Thymus (tissue), 11 donors: Measurements from ENCODE around the gene MCC. TPM values are rescaled to one million over a fixed set of nuclear protein-coding genes. Genes with fewer than 3 reads are reported as not detected.

Experiments used
- DNase-seq, 9 donors: peaks; one replicate each; pipeline ENCODE4 v3.0.0-alpha.2; 2013; ENCODE audit warnings: low spot score in 9 of 9, low read depth in 6 of 9, missing footprints in 1 of 9
- H3K27ac ChIP-seq, 2 donors: one replicate each; pipeline ENCODE4 v1.5.1; 2013; ENCODE audit warnings: control low read depth in 1 of 2, low read depth in 1 of 2, low read length in 1 of 2, mild to moderate bottlenecking in 1 of 2, moderate library complexity in 1 of 2
- H3K27me3 ChIP-seq, 2 donors: one replicate each; pipeline ENCODE4 v1.5.1; 2013; ENCODE audit warnings: low read length in 1 of 2; ENCODE audit not compliant: control insufficient read depth in 2 of 2, insufficient read depth in 1 of 2
- H3K36me3 ChIP-seq, 2 donors: one replicate each; pipeline ENCODE4 v1.5.1; 2013; ENCODE audit warnings: low read length in 1 of 2, mild to moderate bottlenecking in 1 of 2, moderate library complexity in 1 of 2; ENCODE audit not compliant: control insufficient read depth in 2 of 2, insufficient read depth in 2 of 2
- H3K4me1 ChIP-seq, 2 donors: one replicate each; pipeline ENCODE4 v1.5.1; 2013; ENCODE audit warnings: low read length in 2 of 2; ENCODE audit not compliant: control insufficient read depth in 2 of 2, insufficient read depth in 2 of 2
- H3K4me3 ChIP-seq, 2 donors: one replicate each; pipeline ENCODE4 v1.5.1; 2013; ENCODE audit warnings: low read length in 2 of 2, control low read depth in 1 of 2, mild to moderate bottlenecking in 1 of 2
- H3K9me3 ChIP-seq, 2 donors: one replicate each; pipeline ENCODE4 v1.5.1; 2013; ENCODE audit warnings: low read length in 1 of 2, mild to moderate bottlenecking in 1 of 2; ENCODE audit not compliant: control insufficient read depth in 2 of 2, insufficient read depth in 1 of 2
- WGBS: extraction: QIAGEN DNeasy Blood & Tissue Kit; methylation state at CpG from one replicate; pipeline ENCODE4 v1.1.7; 2013; 5-methylcytosine and 5-hydroxymethylcytosine counted together
- polyA plus RNA-seq: library from polyadenylated mRNA; stranded (reverse); fragments of 200-250 nt; gene quantifications from one replicate; pipeline ENCODE4 v1.2.3, GENCODE V29; 2013
- total RNA-seq: library from RNA; stranded (reverse); fragments of 120-200 nt; gene quantifications from one replicate; pipeline ENCODE4 v1.2.4, GENCODE V29; 2013
- donor health status: healthy.

MCC gene
- total and polyA plus RNA-seq, 2 donors = 5.1 to 7.0 TPM

- Histone ChIP-seq H3K9me3 (no peaks in the 10 kb centered on the region), H3K4me1 (no peaks in the 10 kb centered on the region), H3K36me3 (no peaks in the 10 kb centered on the region), H3K27ac (no peak overlapping the region), H3K27me3 (no peaks in the 10 kb centered on the region), H3K4me3 (no peak overlapping the region)
- no peak for DNase-seq
- 82% methylated on average over 4 of the region's 4 CpGs for whole genome bisulfite sequencing
Observed at GRCh38 chr5:113230711-113231652, 257.3 kb downstream of the MCC start.

DNA sequence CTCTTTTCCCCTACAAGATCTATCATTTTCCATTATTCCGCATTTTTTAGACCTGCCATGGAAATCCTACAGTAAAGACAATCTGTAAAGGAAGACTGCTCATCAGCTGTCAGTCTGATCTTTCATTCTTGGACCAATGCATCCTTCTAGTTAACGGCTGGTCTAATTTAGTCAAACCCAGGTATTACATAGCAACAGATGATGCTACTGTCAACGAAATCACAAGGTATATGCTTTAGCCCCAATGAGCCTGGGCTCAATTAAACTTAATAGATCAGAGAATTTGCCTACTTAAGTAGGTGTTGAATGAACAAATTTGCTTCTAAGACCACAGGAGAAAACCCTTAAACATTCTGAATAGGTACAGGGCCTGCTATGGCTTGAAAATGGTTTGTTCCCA lies 260.5 kb downstream of the MCC start:
- no peaks in the 10 kb centered on the region for H3K4me1 ChIP-seq
- no peaks in the 10 kb centered on the region for H3K27me3 ChIP-seq
- no peak for DNase-seq
- H3K36me3 ChIP-seq = no peaks in the 10 kb centered on the region
- WGBS = 74% methylated on average over 3 of the region's 3 CpGs
- no peaks in the 10 kb centered on the region for H3K9me3 ChIP-seq
- no peak overlapping the region for H3K27ac ChIP-seq
- H3K4me3 ChIP-seq = no peak overlapping the region

GRCh38 chr5:113226116-113226736 lies 262.0 kb downstream of the MCC start:
- Histone ChIP-seq H3K27ac (no peak overlapping the region), H3K36me3 (no peaks in the 10 kb centered on the region), H3K4me3 (no peak overlapping the region), H3K4me1 (no peaks in the 10 kb centered on the region), H3K9me3 (no peaks in the 10 kb centered on the region), H3K27me3 (no peaks in the 10 kb centered on the region)
- 99% methylated on average over 1 of the region's 1 CpG for WGBS
- DNase-seq = no peak

DNA sequence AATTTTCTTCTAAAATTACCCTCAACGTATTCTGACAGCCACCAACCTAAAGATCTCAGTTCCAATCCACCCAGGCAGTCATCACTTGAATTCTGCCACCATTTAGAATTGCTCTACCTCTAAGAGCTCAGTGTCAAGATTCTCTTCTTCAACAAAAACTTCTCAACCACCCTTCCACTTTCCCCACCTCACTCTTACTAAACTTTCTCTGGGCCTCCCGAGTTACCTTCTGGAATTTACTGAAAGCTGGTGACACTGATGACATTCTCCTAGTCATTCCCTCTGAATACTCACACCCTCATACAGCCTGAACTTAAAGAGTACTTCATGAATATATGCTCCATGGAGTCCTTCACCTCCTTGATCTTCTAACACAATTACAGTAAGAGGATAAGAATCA lies 263.0 kb downstream of the MCC start:
- H3K36me3 ChIP-seq = no peaks in the 10 kb centered on the region
- no peak for DNase-seq
- no peaks in the 10 kb centered on the region for H3K9me3 ChIP-seq
- no peak overlapping the region for H3K27ac ChIP-seq
- no peaks in the 10 kb centered on the region for H3K4me1 ChIP-seq
- H3K4me3 ChIP-seq = no peak overlapping the region
- no peaks in the 10 kb centered on the region for H3K27me3 ChIP-seq
- WGBS = 90% methylated on average over 2 of the region's 2 CpGs

- H3K36me3 ChIP-seq = no peaks in the 10 kb centered on the region
- 96% methylated on average over 4 of the region's 4 CpGs for WGBS
- H3K9me3 ChIP-seq = no peaks in the 10 kb centered on the region
- no peak for DNase-seq
- no peaks in the 10 kb centered on the region for H3K27me3 ChIP-seq
- H3K4me1 ChIP-seq = no peaks in the 10 kb centered on the region
- no peak overlapping the region for H3K27ac ChIP-seq
- no peak overlapping the region for H3K4me3 ChIP-seq
Observed at GRCh38 chr5:113224605-113225065, 263.6 kb downstream of the MCC start.

- no peaks in the 10 kb centered on the region for H3K9me3 ChIP-seq
- no peak overlapping the region for H3K27ac ChIP-seq
- no peaks in the 10 kb centered on the region for H3K36me3 ChIP-seq
- H3K4me1 ChIP-seq = no peaks in the 10 kb centered on the region
- no peaks in the 10 kb centered on the region for H3K27me3 ChIP-seq
- 95% methylated on average over 13 of the region's 13 CpGs for WGBS
- no peak for DNase-seq
- no peak overlapping the region for H3K4me3 ChIP-seq
Observed at GRCh38 chr5:113223831-113224604, 264.2 kb downstream of the MCC start.

DNA sequence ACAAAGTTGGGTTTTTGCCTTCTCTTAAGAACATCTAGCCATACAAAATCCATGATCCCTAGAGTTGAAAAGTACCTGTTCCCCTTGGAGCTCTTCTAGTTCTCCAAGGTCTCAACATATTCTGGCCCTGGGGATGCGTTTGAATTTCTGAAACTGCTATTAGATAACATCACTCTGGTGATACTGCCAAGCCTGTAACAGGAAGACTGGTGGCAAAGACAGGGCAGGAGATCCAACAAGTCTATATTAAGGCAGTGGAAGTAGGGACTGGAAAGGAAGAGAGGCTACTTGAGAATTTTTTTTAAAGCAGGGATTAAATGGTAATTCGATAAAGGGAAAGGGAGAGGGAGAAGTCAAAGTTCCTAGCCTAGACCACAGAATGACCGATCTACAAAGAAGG lies 264.9 kb downstream of the MCC start:
- 93% methylated on average over 3 of the region's 3 CpGs for WGBS
- H3K36me3 ChIP-seq = no peaks in the 10 kb centered on the region
- H3K4me1 ChIP-seq = no peaks in the 10 kb centered on the region
- H3K4me3 ChIP-seq = no peak overlapping the region
- H3K27me3 ChIP-seq = no peaks in the 10 kb centered on the region
- no peaks in the 10 kb centered on the region for H3K9me3 ChIP-seq
- no peak for DNase-seq
- H3K27ac ChIP-seq = no peak overlapping the region

DNA sequence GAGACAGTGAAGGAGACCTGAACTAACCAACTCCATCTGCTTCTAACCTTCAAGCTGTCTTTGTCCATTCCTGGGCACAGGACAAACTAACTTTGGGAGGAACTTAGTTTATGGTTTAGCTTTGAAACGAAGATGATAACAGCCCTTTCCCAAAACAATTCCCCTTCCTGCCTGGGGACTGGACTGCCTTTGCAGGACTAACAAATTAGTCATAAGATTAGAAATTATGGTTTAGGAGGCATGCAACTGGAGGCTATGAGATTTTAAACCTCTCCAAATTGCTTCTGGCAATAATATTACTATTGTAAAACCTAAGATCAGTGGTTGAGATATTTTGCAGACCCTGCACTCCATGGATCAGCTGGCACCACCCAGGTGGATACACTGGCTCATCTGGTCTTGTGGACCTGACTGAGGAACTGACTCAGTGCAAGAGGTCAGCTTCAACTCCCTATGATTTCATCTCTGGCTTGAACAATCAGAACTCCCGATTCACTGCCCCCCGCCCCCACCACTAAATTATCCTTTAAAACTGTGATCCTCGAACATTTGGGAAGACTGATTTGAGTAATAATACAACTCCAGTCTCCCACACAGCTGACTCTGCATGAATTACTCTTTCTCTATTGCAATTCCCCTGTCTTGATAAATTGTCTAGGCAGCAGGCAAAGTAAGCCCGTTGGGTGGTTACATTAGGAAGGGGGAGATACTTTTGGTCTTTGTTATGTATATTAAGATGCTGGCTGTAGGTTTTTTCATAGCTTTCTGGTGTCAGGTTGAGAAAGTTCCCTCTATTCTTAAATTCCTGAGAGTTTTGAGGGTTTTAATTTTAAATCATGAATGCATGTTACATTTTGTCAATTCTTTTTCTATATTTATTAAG lies 266.7 kb downstream of the MCC start:
- Histone ChIP-seq H3K4me1 (no peaks in the 10 kb centered on the region), H3K27me3 (no peaks in the 10 kb centered on the region), H3K4me3 (no peak overlapping the region), H3K9me3 (no peaks in the 10 kb centered on the region), H3K36me3 (no peaks in the 10 kb centered on the region), H3K27ac (no peak overlapping the region)
- WGBS = 91% methylated on average over 5 of the region's 5 CpGs
- DNase-seq = no peak
